ENCODE data around the gene EPC2. TPM values are rescaled to one million over a fixed set of nuclear protein-coding genes. Genes with fewer than 3 reads are reported as not detected.
"Not testable (repeated sequence)": the region's sequence is repeated elsewhere in the genome, so short reads cannot be mapped to it uniquely, and the experiment has no call there.

EPC2 gene
- total RNA-seq, 2 experiments from 2014 or later = 12.8 to 26.3 TPM

DNA sequence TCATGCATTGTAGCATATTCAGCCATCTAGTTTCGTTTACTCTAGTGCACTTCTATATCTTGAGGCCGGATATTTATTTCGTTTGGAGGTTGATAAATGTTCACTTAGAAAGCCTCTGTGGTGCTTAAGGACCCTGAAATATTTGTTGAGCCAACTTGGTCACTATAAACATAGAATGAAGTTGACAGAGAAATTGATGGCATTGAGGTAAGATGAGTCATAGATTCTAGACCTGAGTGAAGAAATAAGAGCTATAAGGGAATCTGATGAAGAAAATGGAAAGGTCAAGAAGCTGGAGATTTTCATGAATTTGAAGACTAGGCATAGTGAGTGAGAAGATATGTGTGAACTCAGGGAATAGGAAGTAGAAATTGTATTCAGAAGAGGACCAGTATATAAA, 35.9 kb downstream of the EPC2 start:
- POLR2A ChIA-PET = interaction anchor here (0.6 to 1.0 kb wide), 2 partner anchors 11 to 74 kb away, joined by 3 to 5 read pairs; no protein-coding TSS in a partner anchor
- no TSS peak for BruUV-seq (replicated peaks)
- H3K4me2 ChIP-seq (ENCODE audit: low read length) = no peak overlapping the region
- CTCF ChIA-PET (ENCODE audit: unreplicated experiment) = no interaction called here
- no peak for DNase-seq (ENCODE audit: low spot score)
- H3K27ac ChIP-seq (ENCODE audit: low read depth, low read length, poor library complexity, severe bottlenecking) = no peak overlapping the region
- H2AFZ ChIP-seq (ENCODE audit: low read length) = no peak overlapping the region
- H4K20me1 ChIP-seq (ENCODE audit: insufficient read depth, low read length) = 0 out of 2 replicates have a peak, but pooled peaks cover 11% of the 10 kb centered on the region
- H3K79me2 ChIP-seq (ENCODE audit: insufficient read depth, low read depth, low read length) = peaks cover 77% of the 10 kb centered on the region
- no peaks in the 10 kb centered on the region for H3K4me1 ChIP-seq (ENCODE audit: insufficient read depth, low read length, poor library complexity, severe bottlenecking)
- H3K36me3 ChIP-seq (ENCODE audit: insufficient read depth, low read length) = no peaks in the 10 kb centered on the region
- no peak for TF ChIP-seq EZH2phosphoT487 (IDR thresholded peaks at IDR 0.05; ENCODE audit: borderline replicate concordance, low read depth, low read length)
- TF ChIP-seq, protein P1, sequence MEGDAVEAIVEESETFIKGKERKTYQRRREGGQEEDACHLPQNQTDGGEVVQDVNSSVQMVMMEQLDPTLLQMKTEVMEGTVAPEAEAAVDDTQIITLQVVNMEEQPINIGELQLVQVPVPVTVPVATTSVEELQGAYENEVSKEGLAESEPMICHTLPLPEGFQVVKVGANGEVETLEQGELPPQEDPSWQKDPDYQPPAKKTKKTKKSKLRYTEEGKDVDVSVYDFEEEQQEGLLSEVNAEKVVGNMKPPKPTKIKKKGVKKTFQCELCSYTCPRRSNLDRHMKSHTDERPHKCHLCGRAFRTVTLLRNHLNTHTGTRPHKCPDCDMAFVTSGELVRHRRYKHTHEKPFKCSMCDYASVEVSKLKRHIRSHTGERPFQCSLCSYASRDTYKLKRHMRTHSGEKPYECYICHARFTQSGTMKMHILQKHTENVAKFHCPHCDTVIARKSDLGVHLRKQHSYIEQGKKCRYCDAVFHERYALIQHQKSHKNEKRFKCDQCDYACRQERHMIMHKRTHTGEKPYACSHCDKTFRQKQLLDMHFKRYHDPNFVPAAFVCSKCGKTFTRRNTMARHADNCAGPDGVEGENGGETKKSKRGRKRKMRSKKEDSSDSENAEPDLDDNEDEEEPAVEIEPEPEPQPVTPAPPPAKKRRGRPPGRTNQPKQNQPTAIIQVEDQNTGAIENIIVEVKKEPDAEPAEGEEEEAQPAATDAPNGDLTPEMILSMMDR (conservative IDR thresholded peaks at IDR 0.05; ENCODE audit: low read length) = no peak
- no peak overlapping the region for H3K4me3 ChIP-seq (ENCODE audit: low read depth, low read length, poor library complexity, severe bottlenecking)
- intact Hi-C loops (cut with micrococcal nuclease; ENCODE audit: unreplicated experiment) = no loop called here
- H3K9me3 ChIP-seq (ENCODE audit: low read length) = 0 out of 2 replicates have a peak, but pooled peaks cover 5% of the 10 kb centered on the region
- no peaks in the 10 kb centered on the region for H3K9me2 ChIP-seq (ENCODE audit: insufficient read depth, low read length)

DNA sequence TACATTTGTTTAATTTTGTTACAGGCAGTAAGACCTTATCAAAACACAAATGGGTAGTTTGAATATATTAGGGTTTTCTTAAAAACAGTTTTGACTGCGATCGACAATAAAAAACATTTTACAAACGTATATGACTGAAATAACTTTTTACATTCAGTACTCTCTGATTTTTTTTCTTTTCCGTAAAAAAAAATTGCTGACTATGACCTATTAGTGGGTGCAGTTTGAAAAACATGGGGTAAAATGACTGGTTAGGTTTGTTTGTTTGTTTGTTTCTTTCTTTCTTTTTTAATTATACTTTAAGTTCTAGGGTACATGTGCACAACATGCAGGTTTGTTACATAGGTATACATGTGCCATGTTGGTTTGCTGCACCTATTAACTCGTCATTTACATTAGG, 36.9 kb downstream of the EPC2 start:
- intact Hi-C loops (cut with micrococcal nuclease; ENCODE audit: unreplicated experiment) = no loop called here
- no peaks in the 10 kb centered on the region for H3K9me2 ChIP-seq (ENCODE audit: insufficient read depth, low read length)
- BruUV-seq (replicated peaks) = no TSS peak

DNA sequence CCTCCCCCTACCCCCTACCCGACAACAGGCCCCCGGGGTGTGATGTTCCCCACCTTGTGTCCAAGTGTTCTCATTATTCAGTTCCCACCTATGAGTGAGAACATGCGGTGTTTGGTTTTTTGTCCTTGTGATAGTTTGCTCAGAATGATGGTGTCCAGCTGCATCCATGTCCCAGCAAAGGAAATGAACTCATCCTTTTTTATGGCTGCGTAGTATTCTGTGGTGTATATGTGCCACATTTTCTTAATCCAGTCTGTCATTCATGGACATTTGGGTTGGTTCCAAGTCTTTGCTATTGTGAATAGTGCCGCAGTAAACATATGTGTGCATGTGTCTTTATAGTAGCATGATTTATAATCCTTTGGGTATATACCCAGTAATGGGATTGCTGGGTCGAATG, 37.3 kb downstream of the EPC2 start:
- POLR2A ChIA-PET; BruUV-seq (replicated peaks); H4K20me1 ChIP-seq (ENCODE audit: insufficient read depth, low read length); intact Hi-C loops (cut with micrococcal nuclease; ENCODE audit: unreplicated experiment); H3K9me2 ChIP-seq (ENCODE audit: insufficient read depth, low read length); H3K9me3 ChIP-seq (ENCODE audit: low read length); H3K4me1 ChIP-seq (ENCODE audit: insufficient read depth, low read length, poor library complexity, severe bottlenecking); DNase-seq (ENCODE audit: low spot score); H2AFZ ChIP-seq (ENCODE audit: low read length); CTCF ChIA-PET (ENCODE audit: unreplicated experiment); H3K4me2 ChIP-seq (ENCODE audit: low read length); H3K4me3 ChIP-seq (ENCODE audit: low read depth, low read length, poor library complexity, severe bottlenecking); H3K36me3 ChIP-seq (ENCODE audit: insufficient read depth, low read length); H3K27ac ChIP-seq (ENCODE audit: low read depth, low read length, poor library complexity, severe bottlenecking): not testable (repeated sequence)
- peaks cover 77% of the 10 kb centered on the region for H3K79me2 ChIP-seq (ENCODE audit: insufficient read depth, low read depth, low read length)

More for the DNA sequence above, 36.9 kb downstream of the EPC2 start:
- no peak for TF ChIP-seq EZH2phosphoT487 (IDR thresholded peaks at IDR 0.05; ENCODE audit: borderline replicate concordance, low read depth, low read length)
- TF ChIP-seq, protein P1 (conservative IDR thresholded peaks at IDR 0.05; ENCODE audit: low read length) = no peak
- no peak for DNase-seq (ENCODE audit: low spot score)
- H3K79me2 ChIP-seq (ENCODE audit: insufficient read depth, low read depth, low read length) = peaks cover 77% of the 10 kb centered on the region
- ChIA-PET CTCF (ENCODE audit: unreplicated experiment) (no interaction called here), POLR2A (interaction anchor here (1.0 kb wide), 1 partner anchor 75 kb away, joined by 3 read pairs; no protein-coding TSS in a partner anchor)
- no peaks in the 10 kb centered on the region for H3K36me3 ChIP-seq (ENCODE audit: insufficient read depth, low read length)
- H3K9me3 ChIP-seq (ENCODE audit: low read length) = 0 out of 2 replicates have a peak, but pooled peaks cover 5% of the 10 kb centered on the region
- no peak overlapping the region for H3K27ac ChIP-seq (ENCODE audit: low read depth, low read length, poor library complexity, severe bottlenecking)
- H4K20me1 ChIP-seq (ENCODE audit: insufficient read depth, low read length) = peaks cover 7% of the 10 kb centered on the region; the same call in 1 of the 2 replicates
- no peak overlapping the region for H3K4me2 ChIP-seq (ENCODE audit: low read length)
- no peak overlapping the region for H2AFZ ChIP-seq (ENCODE audit: low read length)
- H3K4me1 ChIP-seq (ENCODE audit: insufficient read depth, low read length, poor library complexity, severe bottlenecking) = no peaks in the 10 kb centered on the region
- no peak overlapping the region for H3K4me3 ChIP-seq (ENCODE audit: low read depth, low read length, poor library complexity, severe bottlenecking)
